Smooth muscle cell of bladder (primary cell): ENCODE measurements around the gene TOMM34. TPM values are rescaled to one million over a fixed set of nuclear protein-coding genes. Genes with fewer than 3 reads are reported as not detected.

ENCODE experiments used
- total RNA-seq: library from RNA; depleted of rRNA; stranded (reverse); fragments of >200 nt; gene quantifications from 2 replicates; pipeline ENCODE4 v1.2.3, GENCODE V29; 2014

TOMM34 gene
- total RNA-seq, result 11.7 and 14.3 TPM in 2 replicates

GRCh38 chr20:44960103-44960852, at the start of gene TOMM34:
TOMM34 (minus strand) TSS chr20:44960397; CDS start chr20:44960333, 64 bp downstream.

GRCh38 chr20:44966030-44966961, 6.1 kb upstream of the TOMM34 start, which contains the start of gene STK4:
STK4 (plus strand) TSS chr20:44966512; CDS start chr20:44966569, 57 bp downstream.

GRCh38 chr20:44909872-44910689, 50.1 kb downstream of the TOMM34 start, which contains the start of gene PABPC1L:
PABPC1L (plus strand) TSS chr20:44910060; CDS start chr20:44910144, 84 bp downstream.

Other genes starting within 250 kb of the TOMM34 start
- gene CCN5, start 245.0 kb downstream of the TOMM34 start, total RNA-seq, result 1.1 and 5.0 TPM in 2 replicates
- gene KCNK15, start 214.5 kb downstream of the TOMM34 start, total RNA-seq, result 0.28 and 0.83 TPM in 2 replicates
- gene RIMS4, start 149.9 kb downstream of the TOMM34 start, total RNA-seq, result under 0.01 TPM in 1 of 2 replicates, not detected in the other
- 58.6 and 73.9 TPM in 2 replicates for gene YWHAB, start 74.7 kb downstream of the TOMM34 start, total RNA-seq
- 4.8 and 5.5 TPM in 2 replicates for gene PABPC1L, start 50.3 kb downstream of the TOMM34 start, total RNA-seq
- gene STK4, start 6.1 kb upstream of the TOMM34 start, total RNA-seq, result 16.6 and 24.7 TPM in 2 replicates
- gene KCNS1, start 140.7 kb upstream of the TOMM34 start, total RNA-seq, result 0.14 and 0.65 TPM in 2 replicates
- not detected in 2 replicates for gene WFDC5, start 154.8 kb upstream of the TOMM34 start, total RNA-seq
- not detected in 2 replicates for gene WFDC12, start 164.1 kb upstream of the TOMM34 start, total RNA-seq
- not detected in 2 replicates for gene PI3, start 214.5 kb upstream of the TOMM34 start, total RNA-seq
- not detected in 2 replicates for gene SEMG1, start 246.6 kb upstream of the TOMM34 start, total RNA-seq